SK-N-SH (cell line): Measurements from ENCODE around the gene HPS5. TPM values are rescaled to one million over a fixed set of nuclear protein-coding genes. Genes with fewer than 3 reads are reported as not detected.

Experiments
- CTCF ChIA-PET: fragments of 300-600, 350-600 bp; formaldehyde crosslinking; extraction: SDS; loops from one replicate; lab custom pipeline; 2021; lab: Yijun Ruan, JAX
- POLR2A ChIA-PET: fragments of 350-600 bp; sonication (Branson Sonifier 250); formaldehyde crosslinking; extraction: SDS; loops from one replicate; lab custom pipeline; 2020; ENCODE audit warnings: antibody characterized with exemption, inconsistent platforms; lab: Yijun Ruan, JAX
- DNase-seq: peaks from one replicate; pipeline ENCODE4 v3.0.0; 2012
- H2AFZ ChIP-seq: fragments of 200-600 bp; sonication (generic); 2 replicates; pipeline ENCODE4 v1.8.1; 2016; ENCODE audit warnings: antibody characterized with exemption, mild to moderate bottlenecking, low read depth
- H3F3A ChIP-seq: fragments of 200-600 bp; sonication (generic); replicated peaks from 2 replicates; pipeline ENCODE3; 2016; ENCODE audit warnings: antibody characterized with exemption, mild to moderate bottlenecking; ENCODE audit not compliant: insufficient read depth
- H3K27ac ChIP-seq, 2 experiments: fragments of 200-500 bp in 1 of 2; fragments of 200-600 bp in 1 of 2; sonication (Bioruptor generic) in 1 of 2; sonication (generic), shearing (Covaris generic) in 1 of 2; 2 replicates each; pipeline versions ENCODE4 v1.5.1 to v1.6.1; 2014 to 2016; ENCODE audit warnings: low read depth in 2 of 2, inconsistent platforms in 1 of 2, low read length in 1 of 2, mild to moderate bottlenecking in 1 of 2, mixed read lengths in 1 of 2
- H3K27me3 ChIP-seq: fragments of 200-600 bp; sonication (generic), shearing (Covaris generic); 2 replicates; pipeline ENCODE4 v1.6.1; 2016; ENCODE audit warnings: mixed run types; ENCODE audit not compliant: insufficient read depth
- H3K36me3 ChIP-seq, 2 experiments: fragments of 200-500 bp in 1 of 2; fragments of 200-600 bp in 1 of 2; sonication (Bioruptor generic) in 1 of 2; sonication (generic) in 1 of 2; replicated peaks in 1 of 2; 2 replicates each; pipeline versions ENCODE3 to v1.5.1; 2014 to 2016; ENCODE audit warnings: low read length in 1 of 2, mild to moderate bottlenecking in 1 of 2; ENCODE audit not compliant: insufficient read depth in 2 of 2, control insufficient read depth in 1 of 2
- H3K4me1 ChIP-seq, 2 experiments: fragments of 200-500 bp in 1 of 2; fragments of 200-600 bp in 1 of 2; sonication (Bioruptor generic) in 1 of 2; sonication (generic), shearing (Covaris generic) in 1 of 2; 2 replicates each; pipeline versions ENCODE4 v1.5.1 to v1.6.1; 2014 to 2016; ENCODE audit warnings: low read depth in 1 of 2, low read length in 1 of 2, mixed run types in 1 of 2; ENCODE audit not compliant: insufficient read depth in 2 of 2, control insufficient read depth in 1 of 2
- H3K4me2 ChIP-seq: fragments of 200-600 bp; sonication (generic), shearing (Covaris generic); 2 replicates; pipeline ENCODE4 v1.6.1; 2017; ENCODE audit warnings: mixed run types
- H3K4me3 ChIP-seq, 2 experiments: fragments of 200-500 bp in 1 of 2; fragments of 200-600 bp in 1 of 2; sonication (Bioruptor generic) in 1 of 2; sonication (generic), shearing (Covaris generic) in 1 of 2; 2 replicates each; pipeline versions ENCODE4 v1.5.1 to v1.8.1; 2014 to 2016; ENCODE audit warnings: low read depth in 2 of 2, inconsistent platforms in 1 of 2, low read length in 1 of 2, mild to moderate bottlenecking in 1 of 2, mixed read lengths in 1 of 2, moderate library complexity in 1 of 2
- H3K79me2 ChIP-seq: fragments of 200-600 bp; sonication (generic); 2 replicates; pipeline ENCODE4 v1.8.1; 2017; ENCODE audit warnings: mild to moderate bottlenecking; ENCODE audit not compliant: insufficient read depth
- H3K9ac ChIP-seq: fragments of 200-600 bp; sonication (generic); 2 replicates; pipeline ENCODE4 v1.6.1; 2017; ENCODE audit warnings: mixed run types
- H3K9me2 ChIP-seq: fragments of 200-600 bp; sonication (generic); 2 replicates; pipeline ENCODE4 v1.6.1; 2017; ENCODE audit warnings: mixed run types
- H3K9me3 ChIP-seq: fragments of 200-600 bp; sonication (generic); 2 replicates; pipeline ENCODE4 v1.6.1; 2017; ENCODE audit warnings: mixed run types, mild to moderate bottlenecking, moderate library complexity
- H4K20me1 ChIP-seq: fragments of 200-600 bp; sonication (generic); 2 replicates; pipeline ENCODE4 v1.6.1; 2017; ENCODE audit warnings: mild to moderate bottlenecking, mixed run types; ENCODE audit not compliant: insufficient read depth
- CHD2 ChIP-seq: fragments of 150-350 bp; IDR thresholded peaks from 2 replicates; pipeline ENCODE4 v1.6.1; 2018; ENCODE audit warnings: low read length; ENCODE audit not compliant: partially characterized antibody
- CTCF ChIP-seq: fragments of 200-600 bp; sonication (generic); IDR thresholded peaks from 2 replicates; pipeline ENCODE4 v1.6.1; 2017; ENCODE audit warnings: antibody characterized with exemption, mild to moderate bottlenecking, moderate library complexity
- FOXM1 ChIP-seq: IDR thresholded peaks from 2 replicates; pipeline ENCODE4 v1.4.0; 2012; ENCODE audit warnings: low read depth, mild to moderate bottlenecking
- GATA2 ChIP-seq: sonication (generic); formaldehyde crosslinking; IDR thresholded peaks from 2 replicates; pipeline ENCODE4 v1.5.0; 2020; ENCODE audit warnings: mild to moderate bottlenecking, missing genetic modification reagents
- MXI1 ChIP-seq: IDR thresholded peaks from 2 replicates; pipeline ENCODE4 v1.6.1; 2012; ENCODE audit warnings: mild to moderate bottlenecking, low read depth, low read length, improper control_type of control experiment
- RCOR1 ChIP-seq: fragments of 150-350 bp; IDR thresholded peaks from 2 replicates; pipeline ENCODE4 v1.6.1; 2017; ENCODE audit warnings: antibody characterized with exemption, low read length
- REST ChIP-seq: IDR thresholded peaks from 2 replicates; pipeline ENCODE4 v1.6.1; 2012; ENCODE audit warnings: mild to moderate bottlenecking, low read depth, low read length, moderate library complexity
- SIN3A ChIP-seq: IDR thresholded peaks from 2 replicates; pipeline ENCODE4 v1.6.1; 2012; ENCODE audit warnings: low read depth, mild to moderate bottlenecking, low read length, moderate library complexity, borderline replicate concordance
- TCF12 ChIP-seq: IDR thresholded peaks from 2 replicates; pipeline ENCODE4 v1.4.0; 2012
- TEAD4 ChIP-seq: IDR thresholded peaks from 2 replicates; pipeline ENCODE4 v1.4.0; 2012; ENCODE audit warnings: mild to moderate bottlenecking, borderline replicate concordance; ENCODE audit not compliant: insufficient read depth
- YY1 ChIP-seq: IDR thresholded peaks from 2 replicates; pipeline ENCODE4 v1.4.0; 2012; ENCODE audit warnings: low read depth, mild to moderate bottlenecking
- ZBTB33 ChIP-seq: IDR thresholded peaks from 2 replicates; pipeline ENCODE4 v1.4.0; 2012; ENCODE audit warnings: low read depth, borderline replicate concordance
- WGBS: methylation state at CpG from one replicate; pipeline ENCODE4 v1.1.6; 2017; ENCODE audit warnings: low lambda C conversion rate; 5-methylcytosine and 5-hydroxymethylcytosine counted together
- polyA plus RNA-seq, 3 experiments: library from polyadenylated mRNA; depleted of rRNA; stranded (reverse); fragments of >200 nt; gene quantifications; 2 replicates each; pipeline ENCODE4 v1.2.3, GENCODE V29; 2012

Gene HPS5
- polyA plus RNA-seq, 1 of the 3 experiments (the other 2 are of a cell fraction) = 8.2 TPM

GRCh38 chr11:18282626-18283025 lies 39.3 kb downstream of the HPS5 start (continued):
- TF ChIP-seq REST = no peak
- no peak for TF ChIP-seq RCOR1
- TF ChIP-seq, all 33 proteins: peak for 0

- no peaks in the 10 kb centered on the region for H3K9me3 ChIP-seq
- no peak for DNase-seq
- H3K79me2 ChIP-seq = no peaks in the 10 kb centered on the region
- no peak overlapping the region for H3K4me3 ChIP-seq
- H2AFZ ChIP-seq = no peak overlapping the region
- no peaks in the 10 kb centered on the region for H3K9me2 ChIP-seq
- H3K27ac ChIP-seq = no peak overlapping the region
- H4K20me1 ChIP-seq = no peaks in the 10 kb centered on the region
- H3K4me2 ChIP-seq = no peak overlapping the region
- TF ChIP-seq TEAD4 = no peak
- TF ChIP-seq ZBTB33 = no peak
- no peak for TF ChIP-seq SIN3A
- TF ChIP-seq RCOR1 = no peak
- TF ChIP-seq CHD2 = no peak
- TF ChIP-seq GATA2 (CRISPR knock-in tag) = no peak
- TF ChIP-seq FOXM1 = no peak
- no peak for TF ChIP-seq CTCF
- no peak for TF ChIP-seq YY1
- TF ChIP-seq TCF12 = no peak
- no peak for TF ChIP-seq MXI1
- TF ChIP-seq, all 33 proteins: peak for 0
- ChIA-PET CTCF (no interaction called here), POLR2A (no interaction called here)
- no peaks in the 10 kb centered on the region for H3K4me1 ChIP-seq
- 93% methylated on average over 4 of the region's 4 CpGs for WGBS
- H3K27me3 ChIP-seq = no peaks in the 10 kb centered on the region
- no peak overlapping the region for H3K9ac ChIP-seq
- peaks cover 7% of the 10 kb centered on the region for H3F3A ChIP-seq
- H3K36me3 ChIP-seq = peaks cover 46 to 55% of the 10 kb centered on the region in 2 experiments
These were observed 41.4 kb downstream of the HPS5 start for GRCh38 chr11:18280438-18281045.
